Calu3 (cell line): ENCODE results near the gene CLASP1. TPM values are rescaled to one million over a fixed set of nuclear protein-coding genes. Genes with fewer than 3 reads are reported as not detected.
A peak's percentile ranks its signal among the peaks of the same experiment; 100 is the strongest.
"Not testable (repeated sequence)": the region's sequence is repeated elsewhere in the genome, so short reads cannot be mapped to it uniquely, and the experiment has no call there.

ENCODE experiments used
- BruUV-seq: library from RNA; stranded (reverse); fragments of 400-500 nt; replicated peaks from 2 replicates; lab custom pipeline; 2021; lab: Mats Ljungman, UMichigan
- CTCF ChIA-PET: fragments of 300-600 bp; sonication (Branson Sonifier 250); formaldehyde crosslinking; loops from one replicate; lab custom pipeline; 2022; ENCODE audit warnings: antibody characterized with exemption; lab: Charles Lee
- DNase-seq: peaks from one replicate; pipeline ENCODE4 v3.0.0; 2022
- H3K27ac Mint-ChIP-seq: one replicate; pipeline ENCODE4 v1.8.0; 2022; ENCODE audit warnings: mixed read lengths; ENCODE audit not compliant: unreplicated experiment
- H3K27me3 Mint-ChIP-seq: one replicate; pipeline ENCODE4 v1.8.0; 2022; ENCODE audit warnings: mixed read lengths; ENCODE audit not compliant: unreplicated experiment
- H3K36me3 Mint-ChIP-seq: one replicate; pipeline ENCODE4 v1.8.0; 2022; ENCODE audit warnings: mild to moderate bottlenecking, moderate library complexity, mixed read lengths; ENCODE audit not compliant: insufficient read depth, unreplicated experiment
- H3K4me1 Mint-ChIP-seq: one replicate; pipeline ENCODE4 v1.8.0; 2022; ENCODE audit warnings: mild to moderate bottlenecking, low read depth, mixed read lengths; ENCODE audit not compliant: unreplicated experiment
- H3K4me3 Mint-ChIP-seq: one replicate; pipeline ENCODE4 v1.8.0; 2022; ENCODE audit warnings: mild to moderate bottlenecking, low read depth, moderate library complexity, mixed read lengths; ENCODE audit not compliant: unreplicated experiment
- H3K9me3 Mint-ChIP-seq: one replicate; pipeline ENCODE4 v1.8.0; 2022; ENCODE audit warnings: low read depth, mixed read lengths; ENCODE audit not compliant: unreplicated experiment
- intact Hi-C: fragments of 100-400 bp; cut with micrococcal nuclease; formaldehyde crosslinking; loops from one replicate; pipeline ENCODE4 v1.10.0; 2022; ENCODE audit not compliant: unreplicated experiment
- total RNA-seq: library from RNA; stranded (reverse); gene quantifications from 2 replicates; pipeline ENCODE4 v1.2.3, GENCODE V29; 2022
- TF ChIP-seq, protein P1 (sequence below): fragments of 200-600 bp; IDR thresholded peaks from one replicate; pipeline ENCODE4 v1.8.0; 2022; ENCODE audit warnings: antibody characterized with exemption; ENCODE audit not compliant: unreplicated experiment

CLASP1 gene
- total RNA-seq, 1 experiment from 2014 or later: 59.7 TPM

- peak overlapping the region; percentile 23 for H3K27ac Mint-ChIP-seq
- no TSS peak for BruUV-seq
These were observed 45.8 kb upstream of the CLASP1 start for GRCh38 chr2:121695171-121695451.

GRCh38 chr2:121694398-121695170 is 45.3 kb upstream of the CLASP1 start:
- CTCF ChIA-PET: no interaction called here

More at GRCh38 chr2:121695171-121695451, 45.8 kb upstream of the CLASP1 start:
- peaks cover 26% of the 10 kb centered on the region for H3K36me3 Mint-ChIP-seq
- H3K9me3 Mint-ChIP-seq: no peaks in the 10 kb centered on the region
- no peak for DNase-seq
- H3K4me3 Mint-ChIP-seq: no peak overlapping the region
- H3K27me3 Mint-ChIP-seq: no peaks in the 10 kb centered on the region
- intact Hi-C loops: no loop called here
- CTCF ChIA-PET: no interaction called here
- H3K4me1 Mint-ChIP-seq: peaks cover 42% of the 10 kb centered on the region
- TF ChIP-seq, protein P1, sequence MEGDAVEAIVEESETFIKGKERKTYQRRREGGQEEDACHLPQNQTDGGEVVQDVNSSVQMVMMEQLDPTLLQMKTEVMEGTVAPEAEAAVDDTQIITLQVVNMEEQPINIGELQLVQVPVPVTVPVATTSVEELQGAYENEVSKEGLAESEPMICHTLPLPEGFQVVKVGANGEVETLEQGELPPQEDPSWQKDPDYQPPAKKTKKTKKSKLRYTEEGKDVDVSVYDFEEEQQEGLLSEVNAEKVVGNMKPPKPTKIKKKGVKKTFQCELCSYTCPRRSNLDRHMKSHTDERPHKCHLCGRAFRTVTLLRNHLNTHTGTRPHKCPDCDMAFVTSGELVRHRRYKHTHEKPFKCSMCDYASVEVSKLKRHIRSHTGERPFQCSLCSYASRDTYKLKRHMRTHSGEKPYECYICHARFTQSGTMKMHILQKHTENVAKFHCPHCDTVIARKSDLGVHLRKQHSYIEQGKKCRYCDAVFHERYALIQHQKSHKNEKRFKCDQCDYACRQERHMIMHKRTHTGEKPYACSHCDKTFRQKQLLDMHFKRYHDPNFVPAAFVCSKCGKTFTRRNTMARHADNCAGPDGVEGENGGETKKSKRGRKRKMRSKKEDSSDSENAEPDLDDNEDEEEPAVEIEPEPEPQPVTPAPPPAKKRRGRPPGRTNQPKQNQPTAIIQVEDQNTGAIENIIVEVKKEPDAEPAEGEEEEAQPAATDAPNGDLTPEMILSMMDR: no peak

GRCh38 chr2:121690572-121690971 is 41.3 kb upstream of the CLASP1 start:
- H3K4me3 Mint-ChIP-seq, DNase-seq, H3K27me3 Mint-ChIP-seq, BruUV-seq, H3K36me3 Mint-ChIP-seq, intact Hi-C loops, H3K9me3 Mint-ChIP-seq: not testable (repeated sequence)
- Mint-ChIP-seq H3K4me1 (peaks cover 25% of the 10 kb centered on the region), H3K27ac (peak overlapping the region; percentile 96)
- CTCF ChIA-PET: interaction anchor here (1.0 kb wide), 1 partner anchor 50 kb away, joined by 5 read pairs; no protein-coding TSS in a partner anchor

More at GRCh38 chr2:121694398-121695170, 45.3 kb upstream of the CLASP1 start:
- TF ChIP-seq, protein P1: no peak
- Mint-ChIP-seq H3K4me1 (peaks cover 42% of the 10 kb centered on the region), H3K27me3 (no peaks in the 10 kb centered on the region), H3K9me3 (no peaks in the 10 kb centered on the region), H3K4me3 (no peak overlapping the region), H3K36me3 (peaks cover 23% of the 10 kb centered on the region), H3K27ac (peak overlapping the region; percentile 23)
- BruUV-seq: no TSS peak
- no peak for DNase-seq
- intact Hi-C loops: no loop called here

DNA sequence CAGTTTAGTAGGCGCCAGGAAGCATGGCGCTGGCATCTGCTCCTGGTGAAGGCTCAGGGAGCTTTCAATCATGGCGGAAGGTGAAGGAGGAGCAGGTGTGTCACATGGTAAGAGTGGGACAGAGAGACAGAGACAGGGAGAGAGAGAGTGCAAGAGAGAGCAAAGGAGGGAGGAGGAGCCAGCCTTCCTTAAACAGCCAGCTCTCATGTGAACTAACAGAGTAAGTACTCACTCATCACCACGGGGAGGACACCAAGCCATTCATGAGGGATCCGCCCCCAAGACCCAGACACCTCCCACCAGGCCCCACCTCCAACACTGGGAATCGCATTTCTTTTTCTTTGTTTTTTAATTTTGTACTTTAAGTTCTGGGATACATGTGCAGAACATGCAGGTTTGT is 40.8 kb upstream of the CLASP1 start:
- peak overlapping the region; percentile 96 for H3K27ac Mint-ChIP-seq
- no peak overlapping the region for H3K4me3 Mint-ChIP-seq
- intact Hi-C loops: no loop called here
- CTCF ChIA-PET: interaction anchor here (0.8 to 1.6 kb wide), 3 partner anchors 10 to 50 kb away, joined by 3 to 17 read pairs (median 5); no protein-coding TSS in a partner anchor
- H3K36me3 Mint-ChIP-seq: peaks cover 5% of the 10 kb centered on the region
- H3K9me3 Mint-ChIP-seq: no peaks in the 10 kb centered on the region
- no peak for DNase-seq
- H3K27me3 Mint-ChIP-seq: no peaks in the 10 kb centered on the region
- H3K4me1 Mint-ChIP-seq: peaks cover 30% of the 10 kb centered on the region
- BruUV-seq: no TSS peak
- TF ChIP-seq, protein P1: no peak

DNA sequence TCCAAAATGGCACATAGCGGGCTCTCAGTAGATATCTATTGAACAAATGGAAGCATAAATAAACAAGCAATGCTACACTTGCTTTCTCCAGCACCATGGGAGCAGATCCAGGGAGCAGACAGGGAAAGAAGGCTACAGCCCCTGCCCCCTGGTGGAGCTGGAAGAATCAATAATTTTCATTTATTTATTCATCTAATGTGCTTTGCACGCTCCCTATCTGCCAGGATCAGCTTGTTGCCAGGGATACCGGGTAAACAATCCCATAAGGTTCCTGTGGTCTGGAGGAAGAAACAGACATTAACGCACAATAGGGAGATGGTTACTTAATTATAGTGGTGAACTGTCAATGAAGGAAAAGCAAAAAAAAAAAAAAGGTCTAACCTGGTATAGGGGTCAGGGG is 40.1 kb upstream of the CLASP1 start:
- CTCF ChIA-PET: interaction anchor here (0.8 to 1.6 kb wide), 4 partner anchors 10 to 49 kb away, joined by 3 to 17 read pairs (median 6); no protein-coding TSS in a partner anchor

More for the DNA sequence above, 40.1 kb upstream of the CLASP1 start:
- TF ChIP-seq, protein P1: peak; percentile 44
- H3K4me3 Mint-ChIP-seq: no peak overlapping the region
- intact Hi-C loops: loop anchor here (2.0 kb wide), 1 partner anchor 39 kb away; no protein-coding TSS in a partner anchor
- H3K27ac Mint-ChIP-seq: peak overlapping the region; percentile 96
- H3K36me3 Mint-ChIP-seq: peaks cover 5% of the 10 kb centered on the region
- peaks cover under 1% of the 10 kb centered on the region for H3K9me3 Mint-ChIP-seq
- no peaks in the 10 kb centered on the region for H3K27me3 Mint-ChIP-seq
- DNase-seq: peak; percentile 76
- H3K4me1 Mint-ChIP-seq: peaks cover 32% of the 10 kb centered on the region
- BruUV-seq: no TSS peak
